Measurements from ENCODE around the gene PTGIS. TPM values are rescaled to one million over a fixed set of nuclear protein-coding genes. Genes with fewer than 3 reads are reported as not detected.

Gene PTGIS
- polyA plus RNA-seq, 3 donors, result not detected

DNA sequence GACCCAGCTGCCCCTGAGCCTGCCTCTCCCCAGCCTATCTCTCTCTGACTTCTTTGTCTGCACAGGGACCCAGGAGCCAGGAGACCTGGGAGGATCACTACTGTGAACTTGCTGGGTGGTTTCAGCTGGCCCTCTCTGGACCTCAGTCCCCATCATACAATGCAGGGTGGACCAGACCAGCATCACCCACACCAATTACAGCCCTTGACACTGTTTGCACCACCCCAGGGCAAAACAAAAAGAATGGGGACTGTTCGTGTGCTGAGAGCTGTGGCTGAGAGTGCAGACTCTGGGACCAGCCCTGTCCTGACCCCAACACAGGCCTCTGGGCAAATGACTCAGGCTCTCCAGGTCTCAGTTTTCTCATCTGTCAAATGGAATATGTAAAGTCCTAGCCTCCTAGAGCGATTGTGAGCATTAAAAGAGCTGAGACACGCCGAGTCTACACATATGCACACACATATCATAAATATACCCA, 25.4 kb downstream of the PTGIS start:
- intact Hi-C loops (cut with micrococcal nuclease), result loop anchor here in 1 of 2 donors (5.0 kb wide), 2 partner anchors 65 to 305 kb away; no protein-coding TSS in a partner anchor
- Histone ChIP-seq H3K36me3 (replicated peaks in 1 of 2; ENCODE audit: control insufficient read depth in 1 of 2, insufficient read depth in 2 of 2, low read length in 2 of 2) (no peaks in the 10 kb centered on the region), H3K27me3 (ENCODE audit: control insufficient read depth in 2 of 2, insufficient read depth in 2 of 2, low read length in 2 of 2) (no peaks in the 10 kb centered on the region), H3K4me1 (ENCODE audit: control insufficient read depth in 1 of 2, insufficient read depth in 2 of 2, low read length in 2 of 2) (no peaks in the 10 kb centered on the region), H3K79me2 (ENCODE audit: insufficient read depth, low read length) (no peaks in the 10 kb centered on the region), H4K20me1 (ENCODE audit: insufficient read depth, low read length) (no peaks in the 10 kb centered on the region), H3K4me3 (replicated peaks in 1 of 3; ENCODE audit: low read depth in 2 of 3, low read length in 3 of 3) (no peak overlapping the region), H3K4me2 (replicated peaks; ENCODE audit: extremely low read depth, low read length, poor library complexity, severe bottlenecking) (no peak overlapping the region), H3K9ac (ENCODE audit: insufficient read depth, low read length, poor library complexity, severe bottlenecking) (no peak overlapping the region), H3K9me3 (replicated peaks in 1 of 2; ENCODE audit: control insufficient read depth in 1 of 2, insufficient read depth in 1 of 2, low read length in 2 of 2) (peaks cover 11 to 23% of the 10 kb centered on the region in 2 donors), H2AFZ (ENCODE audit: insufficient read depth, low read depth, low read length, poor library complexity, severe bottlenecking) (no peak overlapping the region), H3K27ac (ENCODE audit: low read depth in 1 of 2, low read length in 2 of 2) (no peak overlapping the region)
- TF ChIP-seq, protein P1, sequence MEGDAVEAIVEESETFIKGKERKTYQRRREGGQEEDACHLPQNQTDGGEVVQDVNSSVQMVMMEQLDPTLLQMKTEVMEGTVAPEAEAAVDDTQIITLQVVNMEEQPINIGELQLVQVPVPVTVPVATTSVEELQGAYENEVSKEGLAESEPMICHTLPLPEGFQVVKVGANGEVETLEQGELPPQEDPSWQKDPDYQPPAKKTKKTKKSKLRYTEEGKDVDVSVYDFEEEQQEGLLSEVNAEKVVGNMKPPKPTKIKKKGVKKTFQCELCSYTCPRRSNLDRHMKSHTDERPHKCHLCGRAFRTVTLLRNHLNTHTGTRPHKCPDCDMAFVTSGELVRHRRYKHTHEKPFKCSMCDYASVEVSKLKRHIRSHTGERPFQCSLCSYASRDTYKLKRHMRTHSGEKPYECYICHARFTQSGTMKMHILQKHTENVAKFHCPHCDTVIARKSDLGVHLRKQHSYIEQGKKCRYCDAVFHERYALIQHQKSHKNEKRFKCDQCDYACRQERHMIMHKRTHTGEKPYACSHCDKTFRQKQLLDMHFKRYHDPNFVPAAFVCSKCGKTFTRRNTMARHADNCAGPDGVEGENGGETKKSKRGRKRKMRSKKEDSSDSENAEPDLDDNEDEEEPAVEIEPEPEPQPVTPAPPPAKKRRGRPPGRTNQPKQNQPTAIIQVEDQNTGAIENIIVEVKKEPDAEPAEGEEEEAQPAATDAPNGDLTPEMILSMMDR (IDR thresholded peaks at IDR 0.05), result no peak
- H3K4me1 Mint-ChIP-seq, result no peaks in the 10 kb centered on the region
- H3K9me3 Mint-ChIP-seq, result peaks cover 11 to 28% (median 19%) of the 10 kb centered on the region in 7 donors
- DNase-seq, result no peak
- no peak overlapping the region for H3K4me3 Mint-ChIP-seq
- H3K27ac Mint-ChIP-seq, result peak overlapping the region in 1 of 7 donors; percentile 60
- H3K36me3 Mint-ChIP-seq, result no peaks in the 10 kb centered on the region
- WGBS (ENCODE audit: insufficient coverage), result 100% methylated on average over 1 of the region's 4 CpGs
- peaks cover 4 to 9% (median 7%) of the 10 kb centered on the region in 3 donors for H3K27me3 Mint-ChIP-seq (ENCODE audit: low read depth in 3 of 3)

DNA sequence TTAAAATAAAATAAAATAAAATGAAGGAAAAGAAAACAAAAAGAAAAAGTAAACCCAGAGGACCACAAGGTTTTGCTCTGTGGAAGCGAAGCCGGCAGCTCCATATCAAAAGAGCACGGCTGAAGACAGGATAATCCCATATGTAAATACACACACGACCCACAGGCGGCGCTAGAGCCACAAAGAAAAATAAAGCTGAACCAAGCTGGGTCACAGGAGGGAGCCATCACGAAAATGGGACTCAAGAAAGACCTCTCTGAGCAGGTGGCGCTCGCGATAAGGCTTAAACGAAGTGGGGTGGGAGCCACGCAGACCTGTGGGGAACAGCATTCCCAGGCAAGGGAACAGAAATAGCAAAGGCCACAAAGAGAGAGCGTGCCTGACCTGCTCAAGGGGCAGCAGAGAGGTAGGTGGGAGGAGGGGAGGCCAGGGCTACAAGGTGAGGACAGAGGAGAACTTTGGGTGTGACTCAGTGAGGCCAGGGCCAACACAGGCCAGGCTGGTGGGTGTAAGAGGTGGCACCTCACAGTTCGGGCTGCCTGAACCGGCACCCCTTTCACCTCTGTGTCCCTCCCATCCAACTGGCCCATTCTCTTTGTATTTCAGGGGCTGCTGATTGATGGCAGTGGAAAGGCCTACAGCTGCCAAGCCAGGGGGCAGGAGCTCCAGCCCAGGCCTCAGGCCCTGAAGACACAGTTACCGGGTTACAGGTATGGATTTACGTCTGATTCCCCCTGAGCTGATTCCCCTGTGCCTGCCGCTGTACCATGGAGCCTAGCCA, 26.0 kb downstream of the PTGIS start:
- H3K4me1 ChIP-seq (ENCODE audit: control insufficient read depth in 1 of 2, insufficient read depth in 2 of 2, low read length in 2 of 2), result no peaks in the 10 kb centered on the region
- H3K79me2 ChIP-seq (ENCODE audit: insufficient read depth, low read length), result no peaks in the 10 kb centered on the region
- peak overlapping the region in 3 of 7 donors; percentile 8 to 60 (median 8) for H3K27ac Mint-ChIP-seq
- peaks cover 11 to 23% of the 10 kb centered on the region in 2 donors for H3K9me3 ChIP-seq (replicated peaks in 1 of 2; ENCODE audit: control insufficient read depth in 1 of 2, insufficient read depth in 1 of 2, low read length in 2 of 2)
- DNase-seq, result peak; percentile 46 to 56 (median 53)
- no peak overlapping the region for H3K4me2 ChIP-seq (replicated peaks; ENCODE audit: extremely low read depth, low read length, poor library complexity, severe bottlenecking)
- H3K27me3 ChIP-seq (ENCODE audit: control insufficient read depth in 2 of 2, insufficient read depth in 2 of 2, low read length in 2 of 2), result no peaks in the 10 kb centered on the region
- H4K20me1 ChIP-seq (ENCODE audit: insufficient read depth, low read length), result no peaks in the 10 kb centered on the region
- WGBS (ENCODE audit: insufficient coverage), result 66% methylated on average over 13 of the region's 18 CpGs
- H3K4me3 ChIP-seq (replicated peaks in 1 of 3; ENCODE audit: low read depth in 2 of 3, low read length in 3 of 3), result no peak overlapping the region
- no peaks in the 10 kb centered on the region for H3K36me3 ChIP-seq (replicated peaks in 1 of 2; ENCODE audit: control insufficient read depth in 1 of 2, insufficient read depth in 2 of 2, low read length in 2 of 2)
- no peak overlapping the region for H3K4me3 Mint-ChIP-seq
- intact Hi-C loops (cut with micrococcal nuclease), result loop anchor here (1.0 to 5.0 kb wide), 4 partner anchors 65 to 305 kb away; no protein-coding TSS in a partner anchor
- H3K27me3 Mint-ChIP-seq (ENCODE audit: low read depth in 3 of 3), result peaks cover 6 to 11% (median 8%) of the 10 kb centered on the region in 3 donors
- H3K4me1 Mint-ChIP-seq, result no peaks in the 10 kb centered on the region
- no peaks in the 10 kb centered on the region for H3K36me3 Mint-ChIP-seq
- no peak overlapping the region for H2AFZ ChIP-seq (ENCODE audit: insufficient read depth, low read depth, low read length, poor library complexity, severe bottlenecking)
- peaks cover 11 to 28% (median 19%) of the 10 kb centered on the region in 7 donors for H3K9me3 Mint-ChIP-seq
- TF ChIP-seq, protein P1 (IDR thresholded peaks at IDR 0.05), result peak; percentile 90
- no peak overlapping the region for H3K9ac ChIP-seq (ENCODE audit: insufficient read depth, low read length, poor library complexity, severe bottlenecking)
- no peak overlapping the region for H3K27ac ChIP-seq (ENCODE audit: low read depth in 1 of 2, low read length in 2 of 2)
